HEK293 (cell line): ENCODE measurements around the gene TNNI3.

Experiments
- CTCF ChIA-PET: fragments of 350-600 bp; formaldehyde crosslinking; extraction: SDS; loops from one replicate; lab custom pipeline; 2021; ENCODE audit warnings: antibody characterized with exemption; lab: Yijun Ruan, JAX
- POLR2A ChIA-PET: fragments of 300-600 bp; formaldehyde crosslinking; extraction: SDS; loops from one replicate; lab custom pipeline; 2020; ENCODE audit warnings: antibody characterized with exemption, inconsistent platforms; lab: Yijun Ruan, JAX
- H3K27ac ChIP-seq: fragments of 200-500 bp; sonication (Bioruptor generic); 2 replicates; pipeline ENCODE4 v1.5.1; 2014; ENCODE audit warnings: low read depth, low read length, control low read depth, inconsistent platforms; ENCODE audit errors: extremely low read depth
- H3K36me3 ChIP-seq, 2 experiments: fragments of 200-500 bp in 1 of 2; sonication (Bioruptor generic) in 1 of 2; 1 replicate in 1 of 2; 2 replicates in 1 of 2; pipeline ENCODE4 v1.5.1; 2014 to 2017; ENCODE audit warnings: inconsistent platforms in 2 of 2, low read length in 2 of 2; ENCODE audit not compliant: control insufficient read depth in 2 of 2, insufficient read depth in 1 of 2
- H3K4me1 ChIP-seq: fragments of 200-500 bp; sonication (Bioruptor generic); 2 replicates; pipeline ENCODE4 v1.5.1; 2014; ENCODE audit warnings: mild to moderate bottlenecking, low read length, inconsistent platforms; ENCODE audit not compliant: control insufficient read depth, insufficient read depth
- H3K4me3 ChIP-seq: 2 replicates; pipeline ENCODE4 v1.5.1; 2011; ENCODE audit warnings: low read depth, mild to moderate bottlenecking, control low read depth, low read length, moderate library complexity
- H3K9me3 ChIP-seq: fragments of 200-500 bp; sonication (Bioruptor generic); 2 replicates; pipeline ENCODE4 v1.5.1; 2014; ENCODE audit warnings: low read depth, low read length, inconsistent platforms; ENCODE audit not compliant: control insufficient read depth, insufficient read depth
- GLIS1 ChIP-seq: fragments of 450-650 bp; formaldehyde crosslinking; IDR thresholded peaks from 2 replicates; pipeline ENCODE4 v1.5.1; 2016; ENCODE audit warnings: missing biosample characterization, missing genetic modification characterization
- HOXC10 ChIP-seq: sonication (generic); formaldehyde crosslinking; IDR thresholded peaks from 2 replicates; pipeline ENCODE4 v1.8.1; 2023; ENCODE audit warnings: mild to moderate bottlenecking, missing genetic modification reagents
- KLF9 ChIP-seq: fragments of 450-650 bp; formaldehyde crosslinking; IDR thresholded peaks from 2 replicates; pipeline ENCODE4 v1.5.1; 2016; ENCODE audit warnings: missing biosample characterization, missing genetic modification characterization, low read depth
- OSR2 ChIP-seq: fragments of 450-650 bp; formaldehyde crosslinking; IDR thresholded peaks from 2 replicates; pipeline ENCODE4 v1.5.1; 2016; ENCODE audit warnings: missing biosample characterization, missing genetic modification characterization
- PRDM10 ChIP-seq: fragments of 450-650 bp; formaldehyde crosslinking; IDR thresholded peaks from 2 replicates; pipeline ENCODE4 v1.5.1; 2016; ENCODE audit warnings: missing biosample characterization, missing genetic modification characterization
- SP7 ChIP-seq: fragments of 450-650 bp; formaldehyde crosslinking; IDR thresholded peaks from 2 replicates; pipeline ENCODE4 v1.5.1; 2016; ENCODE audit warnings: missing biosample characterization, missing genetic modification characterization
- YY1 ChIP-seq: fragments of 450-650 bp; formaldehyde crosslinking; IDR thresholded peaks from 2 replicates; pipeline ENCODE4 v1.5.1; 2018; ENCODE audit warnings: missing biosample characterization, missing genetic modification characterization
- ZBTB8A ChIP-seq: fragments of 450-650 bp; formaldehyde crosslinking; IDR thresholded peaks from 2 replicates; pipeline ENCODE4 v1.5.1; 2016; ENCODE audit warnings: missing biosample characterization, missing genetic modification characterization
- ZEB2 ChIP-seq: fragments of 450-650 bp; formaldehyde crosslinking; IDR thresholded peaks from 2 replicates; pipeline ENCODE4 v1.5.1; 2016; ENCODE audit warnings: missing biosample characterization, missing genetic modification characterization
- ZNF157 ChIP-seq: fragments of 450-650 bp; formaldehyde crosslinking; IDR thresholded peaks from 2 replicates; pipeline ENCODE4 v1.5.1; 2016; ENCODE audit warnings: missing biosample characterization, missing genetic modification characterization
- ZNF24 ChIP-seq: fragments of 450-650 bp; formaldehyde crosslinking; IDR thresholded peaks from 2 replicates; pipeline ENCODE4 v1.5.1; 2016; ENCODE audit warnings: missing biosample characterization, missing genetic modification characterization
- ZNF274 ChIP-seq, 2 experiments: fragments of 200-500 bp in 1 of 2; fragments of 450-650 bp in 1 of 2; sonication (Bioruptor generic) in 1 of 2; formaldehyde crosslinking in 1 of 2; IDR thresholded peaks; 2 replicates each; pipeline versions ENCODE4 v1.5.1 to v1.6.1; 2014 to 2016; ENCODE audit warnings: borderline replicate concordance in 1 of 2, inconsistent platforms in 1 of 2, low read length in 1 of 2, missing biosample characterization in 1 of 2, missing genetic modification characterization in 1 of 2
- ZNF398 ChIP-seq: fragments of 450-650 bp; formaldehyde crosslinking; IDR thresholded peaks from 2 replicates; pipeline ENCODE4 v1.5.1; 2017; ENCODE audit warnings: missing biosample characterization, missing genetic modification characterization
- ZNF521 ChIP-seq: fragments of 450-650 bp; formaldehyde crosslinking; IDR thresholded peaks from 2 replicates; pipeline ENCODE4 v1.5.1; 2017; ENCODE audit warnings: missing biosample characterization, mild to moderate bottlenecking, missing genetic modification characterization
- ZNF560 ChIP-seq: fragments of 450-650 bp; formaldehyde crosslinking; IDR thresholded peaks from 2 replicates; pipeline ENCODE4 v1.5.1; 2017; ENCODE audit warnings: missing biosample characterization, missing genetic modification characterization, borderline replicate concordance
- ZNF561 ChIP-seq: fragments of 450-650 bp; IDR thresholded peaks from 2 replicates; pipeline ENCODE4 v1.5.1; 2018; ENCODE audit warnings: missing biosample characterization, missing genetic modification characterization, borderline replicate concordance
- TF ChIP-seq, protein P1 (sequence below): fragments of 450-650 bp; formaldehyde crosslinking; IDR thresholded peaks from 2 replicates; pipeline ENCODE4 v1.5.1; 2017; ENCODE audit warnings: missing biosample characterization, mild to moderate bottlenecking, missing genetic modification characterization, moderate library complexity
- TF ChIP-seq, protein P2 (sequence below): fragments of 450-650 bp; formaldehyde crosslinking; IDR thresholded peaks from 2 replicates; pipeline ENCODE4 v1.5.1; 2016; ENCODE audit warnings: missing biosample characterization, missing genetic modification characterization
- TF ChIP-seq, protein P3 (sequence below): fragments of 450-650 bp; formaldehyde crosslinking; optimal IDR thresholded peaks from 2 replicates; pipeline ENCODE3; 2016; ENCODE audit warnings: missing biosample characterization, mild to moderate bottlenecking, missing genetic modification characterization
- TF ChIP-seq, protein P4 (sequence below): fragments of 450-650 bp; IDR thresholded peaks from 2 replicates; pipeline ENCODE4 v1.5.1; 2018; ENCODE audit warnings: missing biosample characterization, missing genetic modification characterization
- TF ChIP-seq, protein P5 (sequence below): sonication (generic); formaldehyde crosslinking; IDR thresholded peaks from 2 replicates; pipeline ENCODE4 v1.8.1; 2022; ENCODE audit warnings: mild to moderate bottlenecking, moderate library complexity, missing genetic modification reagents

Gene TNNI3

DNA sequence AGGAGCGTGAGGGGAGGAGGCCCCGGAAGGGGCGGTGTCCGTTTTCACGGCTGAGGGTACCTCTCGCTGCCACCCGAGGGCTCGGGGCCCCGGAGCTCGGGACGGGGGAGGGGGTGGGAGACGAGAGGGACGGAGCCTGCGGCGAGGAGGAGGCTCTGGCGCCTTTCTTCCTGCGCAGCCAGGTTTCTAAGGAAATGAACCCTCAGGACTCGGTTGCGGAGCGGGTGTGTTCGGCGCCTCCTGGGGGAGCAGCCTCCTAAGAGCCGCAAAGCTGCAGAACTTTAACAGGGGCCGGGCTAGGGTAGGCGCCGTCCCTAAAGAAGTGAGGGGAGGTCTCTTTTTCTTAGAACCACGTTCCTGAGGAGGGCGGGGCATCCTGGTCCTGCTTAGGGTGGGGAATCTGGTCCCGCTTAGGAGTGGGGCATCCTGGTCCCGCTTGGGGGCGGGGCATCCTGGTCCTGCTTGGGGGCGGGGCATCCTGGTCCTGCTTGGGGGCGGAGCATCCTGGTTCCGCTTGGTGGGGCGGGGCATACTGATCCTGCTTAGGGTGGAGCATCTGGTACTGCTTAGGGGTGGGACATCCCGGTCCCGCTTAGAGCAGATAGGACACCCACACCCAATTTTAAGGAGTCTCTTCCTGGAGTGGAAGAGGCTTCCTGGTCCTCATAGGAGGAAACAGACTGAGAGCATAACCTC, 16.3 kb upstream of the TNNI3 start (continued):
- peak; percentile 64; the same call in 1 of the 2 replicates for TF ChIP-seq KLF9 (tag by site-specific recombination)
- no peak for TF ChIP-seq OSR2 (tag by site-specific recombination)
- TF ChIP-seq SP7, result peak; percentile 11; the same call in 1 of the 2 replicates
- TF ChIP-seq, protein P1, sequence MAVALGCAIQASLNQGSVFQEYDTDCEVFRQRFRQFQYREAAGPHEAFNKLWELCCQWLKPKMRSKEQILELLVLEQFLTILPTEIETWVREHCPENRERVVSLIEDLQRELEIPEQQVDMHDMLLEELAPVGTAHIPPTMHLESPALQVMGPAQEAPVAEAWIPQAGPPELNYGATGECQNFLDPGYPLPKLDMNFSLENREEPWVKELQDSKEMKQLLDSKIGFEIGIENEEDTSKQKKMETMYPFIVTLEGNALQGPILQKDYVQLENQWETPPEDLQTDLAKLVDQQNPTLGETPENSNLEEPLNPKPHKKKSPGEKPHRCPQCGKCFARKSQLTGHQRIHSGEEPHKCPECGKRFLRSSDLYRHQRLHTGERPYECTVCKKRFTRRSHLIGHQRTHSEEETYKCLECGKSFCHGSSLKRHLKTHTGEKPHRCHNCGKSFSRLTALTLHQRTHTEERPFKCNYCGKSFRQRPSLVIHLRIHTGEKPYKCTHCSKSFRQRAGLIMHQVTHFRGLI (tag by site-specific recombination), result no peak
- TF ChIP-seq ZNF157, result no peak
- TF ChIP-seq, protein P2, sequence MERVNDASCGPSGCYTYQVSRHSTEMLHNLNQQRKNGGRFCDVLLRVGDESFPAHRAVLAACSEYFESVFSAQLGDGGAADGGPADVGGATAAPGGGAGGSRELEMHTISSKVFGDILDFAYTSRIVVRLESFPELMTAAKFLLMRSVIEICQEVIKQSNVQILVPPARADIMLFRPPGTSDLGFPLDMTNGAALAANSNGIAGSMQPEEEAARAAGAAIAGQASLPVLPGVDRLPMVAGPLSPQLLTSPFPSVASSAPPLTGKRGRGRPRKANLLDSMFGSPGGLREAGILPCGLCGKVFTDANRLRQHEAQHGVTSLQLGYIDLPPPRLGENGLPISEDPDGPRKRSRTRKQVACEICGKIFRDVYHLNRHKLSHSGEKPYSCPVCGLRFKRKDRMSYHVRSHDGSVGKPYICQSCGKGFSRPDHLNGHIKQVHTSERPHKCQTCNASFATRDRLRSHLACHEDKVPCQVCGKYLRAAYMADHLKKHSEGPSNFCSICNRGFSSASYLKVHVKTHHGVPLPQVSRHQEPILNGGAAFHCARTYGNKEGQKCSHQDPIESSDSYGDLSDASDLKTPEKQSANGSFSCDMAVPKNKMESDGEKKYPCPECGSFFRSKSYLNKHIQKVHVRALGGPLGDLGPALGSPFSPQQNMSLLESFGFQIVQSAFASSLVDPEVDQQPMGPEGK (tag by site-specific recombination), result peak; percentile 40; the same call in 1 of the 2 replicates
- TF ChIP-seq GLIS1 (tag by site-specific recombination), result peak; percentile 44; the same call in 1 of the 2 replicates
- TF ChIP-seq ZNF560, result no peak
- TF ChIP-seq PRDM10 (tag by site-specific recombination), result peak; percentile 73
- peak; percentile 74 for TF ChIP-seq ZNF398 (tag by site-specific recombination)
- TF ChIP-seq, protein P3, sequence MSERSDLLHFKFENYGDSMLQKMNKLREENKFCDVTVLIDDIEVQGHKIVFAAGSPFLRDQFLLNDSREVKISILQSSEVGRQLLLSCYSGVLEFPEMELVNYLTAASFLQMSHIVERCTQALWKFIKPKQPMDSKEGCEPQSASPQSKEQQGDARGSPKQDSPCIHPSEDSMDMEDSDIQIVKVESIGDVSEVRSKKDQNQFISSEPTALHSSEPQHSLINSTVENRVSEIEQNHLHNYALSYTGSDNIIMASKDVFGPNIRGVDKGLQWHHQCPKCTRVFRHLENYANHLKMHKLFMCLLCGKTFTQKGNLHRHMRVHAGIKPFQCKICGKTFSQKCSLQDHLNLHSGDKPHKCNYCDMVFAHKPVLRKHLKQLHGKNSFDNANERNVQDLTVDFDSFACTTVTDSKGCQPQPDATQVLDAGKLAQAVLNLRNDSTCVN (tag by site-specific recombination), result peak; percentile 9
- TF ChIP-seq ZEB2 (tag by site-specific recombination), result no peak

GRCh38 chr19:55173186-55173713, 15.7 kb upstream of the TNNI3 start:
- H3K36me3 ChIP-seq, result no peaks in the 10 kb centered on the region
- peaks cover 7% of the 10 kb centered on the region for H3K4me1 ChIP-seq
- H3K9me3 ChIP-seq, result no peaks in the 10 kb centered on the region
- ChIA-PET CTCF (interaction anchor here (0.7 to 1.2 kb wide), 2 partner anchors 32 to 33 kb away, joined by 3 to 4 read pairs; no protein-coding TSS in a partner anchor), POLR2A (no interaction called here)
- peak overlapping the region; percentile 7; the same call in 1 of the 2 replicates for H3K27ac ChIP-seq
- peak overlapping the region; percentile 50 for H3K4me3 ChIP-seq
- TF ChIP-seq YY1 (no peak), ZBTB8A (no peak), ZNF521 (no peak), ZNF561 (tag by site-specific recombination) (no peak), GLIS1 (tag by site-specific recombination) (peak; percentile 29; the same call in 1 of the 2 replicates), HOXC10 (CRISPR knock-in tag) (0 out of 2 replicates have a peak, but pooled peaks have one; percentile 46), ZNF274 (IDR thresholded peaks at IDR 0.05; ENCODE audit: low read length) (no peak), ZNF274 (tag by site-specific recombination; IDR thresholded peaks at IDR 0.05; ENCODE audit: borderline replicate concordance) (no peak), ZNF24 (no peak)
- TF ChIP-seq, protein P4, sequence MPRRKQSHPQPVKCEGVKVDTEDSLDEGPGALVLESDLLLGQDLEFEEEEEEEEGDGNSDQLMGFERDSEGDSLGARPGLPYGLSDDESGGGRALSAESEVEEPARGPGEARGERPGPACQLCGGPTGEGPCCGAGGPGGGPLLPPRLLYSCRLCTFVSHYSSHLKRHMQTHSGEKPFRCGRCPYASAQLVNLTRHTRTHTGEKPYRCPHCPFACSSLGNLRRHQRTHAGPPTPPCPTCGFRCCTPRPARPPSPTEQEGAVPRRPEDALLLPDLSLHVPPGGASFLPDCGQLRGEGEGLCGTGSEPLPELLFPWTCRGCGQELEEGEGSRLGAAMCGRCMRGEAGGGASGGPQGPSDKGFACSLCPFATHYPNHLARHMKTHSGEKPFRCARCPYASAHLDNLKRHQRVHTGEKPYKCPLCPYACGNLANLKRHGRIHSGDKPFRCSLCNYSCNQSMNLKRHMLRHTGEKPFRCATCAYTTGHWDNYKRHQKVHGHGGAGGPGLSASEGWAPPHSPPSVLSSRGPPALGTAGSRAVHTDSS (tag by site-specific recombination), result 0 out of 2 replicates have a peak, but pooled peaks have one; percentile 40
- TF ChIP-seq, protein P5, sequence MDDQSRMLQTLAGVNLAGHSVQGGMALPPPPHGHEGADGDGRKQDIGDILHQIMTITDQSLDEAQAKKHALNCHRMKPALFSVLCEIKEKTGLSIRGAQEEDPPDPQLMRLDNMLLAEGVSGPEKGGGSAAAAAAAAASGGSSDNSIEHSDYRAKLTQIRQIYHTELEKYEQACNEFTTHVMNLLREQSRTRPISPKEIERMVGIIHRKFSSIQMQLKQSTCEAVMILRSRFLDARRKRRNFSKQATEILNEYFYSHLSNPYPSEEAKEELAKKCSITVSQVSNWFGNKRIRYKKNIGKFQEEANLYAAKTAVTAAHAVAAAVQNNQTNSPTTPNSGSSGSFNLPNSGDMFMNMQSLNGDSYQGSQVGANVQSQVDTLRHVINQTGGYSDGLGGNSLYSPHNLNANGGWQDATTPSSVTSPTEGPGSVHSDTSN (CRISPR knock-in tag), result peak; percentile 40; the same call in 1 of the 2 replicates
